NCI-H1417 treated with DMSO at 0.1 percent for 48 hours (cell line): ENCODE measurements around the gene PROSER2.

Experiments
- DNase-seq: peaks from one replicate; lab custom pipeline; 2025; lab: John Stamatoyannopoulos, UW

The PROSER2 gene

GRCh38 chr10:11869219-11869618 lies 46.1 kb downstream of the PROSER2 start:
- DNase-seq, result no peak

GRCh38 chr10:11869743-11870460 lies 46.7 kb downstream of the PROSER2 start:
- no peak for DNase-seq

- DNase-seq, result no peak
These were observed 47.3 kb downstream of the PROSER2 start for GRCh38 chr10:11870461-11870780.

GRCh38 chr10:11870900-11871400 lies 47.8 kb downstream of the PROSER2 start:
- no peak for DNase-seq

- no peak for DNase-seq
These were observed 48.3 kb downstream of the PROSER2 start for GRCh38 chr10:11871466-11871865.

- no peak for DNase-seq
These were observed 51.7 kb downstream of the PROSER2 start for GRCh38 chr10:11874568-11875493.

GRCh38 chr10:11875494-11876281 lies 52.5 kb downstream of the PROSER2 start:
- DNase-seq, result no peak

- no peak for DNase-seq
These were observed 53.2 kb downstream of the PROSER2 start for GRCh38 chr10:11876324-11876723.

GRCh38 chr10:11876805-11877590 lies 53.8 kb downstream of the PROSER2 start:
- no peak for DNase-seq

GRCh38 chr10:11877591-11877905 lies 54.4 kb downstream of the PROSER2 start:
- no peak for DNase-seq

GRCh38 chr10:11878776-11879175 lies 55.6 kb downstream of the PROSER2 start:
- DNase-seq, result no peak

- DNase-seq, result no peak
These were observed 56.4 kb downstream of the PROSER2 start for GRCh38 chr10:11879387-11880094.

- DNase-seq, result no peak
These were observed 57.2 kb downstream of the PROSER2 start for GRCh38 chr10:11880151-11881029.

GRCh38 chr10:11881030-11881476 lies 57.9 kb downstream of the PROSER2 start:
- DNase-seq, result no peak

- DNase-seq, result no peak
These were observed 58.6 kb downstream of the PROSER2 start for GRCh38 chr10:11881477-11882417.

GRCh38 chr10:11882646-11883375 lies 59.7 kb downstream of the PROSER2 start:
- no peak for DNase-seq

GRCh38 chr10:11884706-11885423 lies 61.7 kb downstream of the PROSER2 start:
- DNase-seq, result no peak
